Brain microvascular endothelial cell (primary cell): ENCODE data around the gene SIGLEC8.

ENCODE experiments used
- DNase-seq: peaks from one replicate; pipeline ENCODE4 v3.0.0-alpha.2; 2020
- H3K27ac ChIP-seq: fragments of 250-450 bp; sonication (Bioruptor Pico); 2 replicates; pipeline ENCODE4 v1.5.1; 2020; ENCODE audit warnings: mild to moderate bottlenecking, moderate library complexity
- H3K27me3 ChIP-seq: fragments of 250-450 bp; sonication (Bioruptor Pico); replicated peaks from 2 replicates; pipeline ENCODE4 v1.5.1; 2020; ENCODE audit warnings: mild to moderate bottlenecking
- H3K36me3 ChIP-seq: fragments of 250-450 bp; sonication (Bioruptor Pico); replicated peaks from 2 replicates; pipeline ENCODE4 v1.5.1; 2020; ENCODE audit warnings: mild to moderate bottlenecking
- H3K4me3 ChIP-seq: 2 replicates; pipeline ENCODE4 v1.5.1; 2011; ENCODE audit warnings: low read depth, mild to moderate bottlenecking, control low read depth, low read length, moderate library complexity
- CTCF ChIP-seq: IDR thresholded peaks from 2 replicates; pipeline ENCODE4 v1.5.1; 2011; ENCODE audit warnings: low read depth, mild to moderate bottlenecking, moderate library complexity, low read length, control low read depth, inconsistent platforms; ENCODE audit errors: missing control alignments
- in situ Hi-C: cut with HindIII; loops from 2 replicates; pipeline ENCODE4 v1.10.0; 2017; ENCODE audit warnings: low sequenced_read_pairs, low pct_ligation_motif_present

The SIGLEC8 gene

GRCh38 chr19:51458899-51459505 lies 748 bp upstream of the SIGLEC8 start:
- no peak for TF ChIP-seq CTCF
- Histone ChIP-seq H3K4me3 (no peak overlapping the region), H3K27ac (no peak overlapping the region), H3K27me3 (no peaks in the 10 kb centered on the region), H3K36me3 (no peaks in the 10 kb centered on the region)
- no peak for DNase-seq
- in situ Hi-C loops = no loop called here

- in situ Hi-C loops = no loop called here
- Histone ChIP-seq H3K27me3 (no peaks in the 10 kb centered on the region), H3K36me3 (no peaks in the 10 kb centered on the region), H3K27ac (no peak overlapping the region), H3K4me3 (no peak overlapping the region)
- no peak for DNase-seq
- no peak for TF ChIP-seq CTCF
Measured at GRCh38 chr19:51457351-51458013, 772 bp downstream of the SIGLEC8 start.

GRCh38 chr19:51456541-51457290 lies 1.5 kb downstream of the SIGLEC8 start:
- no peak for TF ChIP-seq CTCF
- no peak for DNase-seq
- H3K4me3 ChIP-seq = no peak overlapping the region
- H3K27ac ChIP-seq = no peak overlapping the region
- in situ Hi-C loops = no loop called here
- no peaks in the 10 kb centered on the region for H3K27me3 ChIP-seq
- no peaks in the 10 kb centered on the region for H3K36me3 ChIP-seq

DNA sequence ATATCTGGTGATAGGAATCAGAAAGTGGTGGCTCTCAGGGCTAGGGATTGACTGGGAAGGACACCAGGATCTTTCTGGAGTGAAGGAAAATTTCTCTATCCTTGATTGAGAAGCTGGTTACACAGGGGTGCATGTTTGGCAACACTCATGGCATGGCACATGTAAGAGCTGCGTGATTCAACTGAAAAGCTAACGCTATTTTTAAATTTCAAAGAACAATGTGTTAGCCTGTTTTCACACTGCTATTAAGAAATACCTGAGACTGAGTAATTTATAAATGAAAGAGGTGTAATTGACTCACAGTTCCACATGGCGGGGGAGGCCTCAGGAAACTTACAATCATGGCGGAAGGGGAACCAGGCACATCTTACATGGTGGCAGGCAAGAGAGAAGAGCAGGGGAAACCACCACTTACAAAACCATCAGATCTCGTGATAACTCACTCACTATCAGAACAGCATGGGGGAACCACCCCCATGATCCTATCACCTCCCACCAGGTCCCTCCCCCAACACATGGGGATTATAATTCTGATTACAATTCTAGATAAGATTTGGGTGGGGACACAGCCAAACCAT lies 7.4 kb downstream of the SIGLEC8 start:
- DNase-seq = no peak
- Histone ChIP-seq H3K4me3 (no peak overlapping the region), H3K27me3 (no peaks in the 10 kb centered on the region), H3K36me3 (no peaks in the 10 kb centered on the region), H3K27ac (no peak overlapping the region)
- in situ Hi-C loops = no loop called here
- TF ChIP-seq CTCF = no peak

DNA sequence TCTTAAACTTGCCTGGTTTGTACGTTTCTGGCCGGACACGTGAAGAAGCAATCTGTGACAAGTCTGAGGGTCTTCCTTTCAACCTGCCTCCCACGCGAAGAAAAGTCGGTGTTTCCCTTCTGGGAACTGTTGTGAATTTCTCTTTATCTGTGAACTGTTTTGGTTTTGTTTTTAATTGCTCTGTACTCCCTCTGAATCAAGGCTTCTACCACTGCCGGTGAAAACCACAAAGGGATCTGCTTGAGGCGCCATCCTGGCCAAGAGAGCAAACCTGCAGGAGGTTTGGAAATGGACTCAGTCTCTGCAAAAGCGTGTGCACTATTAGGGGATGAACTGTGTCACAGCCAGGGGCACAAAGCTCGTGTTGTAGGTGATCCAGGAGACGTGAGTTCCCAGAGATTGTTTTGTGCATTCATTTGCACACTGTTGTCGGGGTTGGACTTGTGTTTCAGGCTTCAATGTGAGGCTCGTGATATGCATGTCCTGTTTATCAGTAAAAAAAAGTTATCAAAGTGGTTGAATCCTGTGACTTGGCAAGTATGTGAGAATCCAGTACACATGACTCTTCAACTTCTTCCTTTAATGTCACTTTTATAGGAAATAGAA lies 9.7 kb downstream of the SIGLEC8 start:
- no peaks in the 10 kb centered on the region for H3K27me3 ChIP-seq
- no peak overlapping the region for H3K27ac ChIP-seq
- in situ Hi-C loops = no loop called here
- TF ChIP-seq CTCF = no peak
- no peak overlapping the region for H3K4me3 ChIP-seq
- no peak for DNase-seq
- H3K36me3 ChIP-seq = no peaks in the 10 kb centered on the region
